ENCODE results near the gene CBARP.

Gene CBARP

GRCh38 chr19:1264801-1265614, 27.2 kb upstream of the CBARP start:
- no peak for DNase-seq

- no peak for DNase-seq
Observed at GRCh38 chr19:1263188-1263587, 25.4 kb upstream of the CBARP start.

GRCh38 chr19:1262623-1263123, 24.9 kb upstream of the CBARP start:
- DNase-seq: no peak

- DNase-seq: peak; percentile 37
Observed at GRCh38 chr19:1261798-1262622, 24.2 kb upstream of the CBARP start.

- DNase-seq: no peak
Observed at GRCh38 chr19:1261538-1261797, 23.7 kb upstream of the CBARP start.

- DNase-seq: peak; percentile 97
Observed at GRCh38 chr19:1260749-1261537, 23.1 kb upstream of the CBARP start.

- peak; percentile 51 for DNase-seq
Observed at GRCh38 chr19:1259876-1260748, 22.3 kb upstream of the CBARP start.

GRCh38 chr19:1259206-1259875, 21.5 kb upstream of the CBARP start:
- peak; percentile 79 for DNase-seq

GRCh38 chr19:1258707-1259205, 21.0 kb upstream of the CBARP start:
- DNase-seq: no peak

GRCh38 chr19:1258163-1258492, 20.3 kb upstream of the CBARP start:
- DNase-seq: no peak

- DNase-seq: no peak
Observed at GRCh38 chr19:1257475-1258162, 19.8 kb upstream of the CBARP start.

- DNase-seq: no peak
Observed at GRCh38 chr19:1256646-1257474, 19.1 kb upstream of the CBARP start.

GRCh38 chr19:1255186-1256161, 17.7 kb upstream of the CBARP start:
- DNase-seq: no peak

GRCh38 chr19:1254530-1255185, 16.9 kb upstream of the CBARP start:
- no peak for DNase-seq

- DNase-seq: no peak
Observed at GRCh38 chr19:1254081-1254527, 16.3 kb upstream of the CBARP start.

- no peak for DNase-seq
Observed at GRCh38 chr19:1253514-1254080, 15.8 kb upstream of the CBARP start.

GRCh38 chr19:1252821-1253513, 15.2 kb upstream of the CBARP start:
- DNase-seq: peak; percentile 73

Measured in central memory CD4-positive, alpha-beta T cell (primary cell).